T follicular helper cell (primary cell): Measurements from ENCODE around the gene CORO1A.
"Not testable (repeated sequence)": the region's sequence is repeated elsewhere in the genome, so short reads cannot be mapped to it uniquely, and the experiment has no call there.

ENCODE experiments used
- DNase-seq: peaks from one replicate; pipeline ENCODE4 v3.0.0-alpha.2; 2020; ENCODE audit warnings: low read depth

CORO1A gene

GRCh38 chr16:30170145-30170544 lies 13.3 kb upstream of the CORO1A start:
- not testable (repeated sequence) for DNase-seq

DNA sequence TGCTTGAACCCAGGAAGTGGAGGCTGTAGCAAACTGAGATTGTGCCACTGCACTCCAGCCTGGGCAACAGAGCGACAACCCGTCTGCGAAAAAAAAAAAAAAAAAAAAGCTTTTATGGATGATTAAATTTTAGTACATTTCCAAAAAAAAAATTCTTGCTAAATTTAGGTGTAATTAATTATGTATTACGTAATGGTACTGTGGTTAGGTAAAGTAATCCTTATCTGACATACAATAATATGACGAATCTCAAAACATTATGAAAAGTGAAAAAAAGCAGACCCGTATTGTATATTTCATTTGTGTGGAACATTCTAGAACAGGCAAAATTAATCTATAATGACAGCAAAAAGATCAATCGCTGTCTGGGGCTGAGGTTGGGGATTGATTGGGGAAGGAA lies 10.3 kb upstream of the CORO1A start:
- DNase-seq: no peak

- not testable (repeated sequence) for DNase-seq
Measured at GRCh38 chr16:30176876-30177275, 6.5 kb upstream of the CORO1A start.

- DNase-seq: no peak
Measured at GRCh38 chr16:30179195-30179594, 4.2 kb upstream of the CORO1A start.

DNA sequence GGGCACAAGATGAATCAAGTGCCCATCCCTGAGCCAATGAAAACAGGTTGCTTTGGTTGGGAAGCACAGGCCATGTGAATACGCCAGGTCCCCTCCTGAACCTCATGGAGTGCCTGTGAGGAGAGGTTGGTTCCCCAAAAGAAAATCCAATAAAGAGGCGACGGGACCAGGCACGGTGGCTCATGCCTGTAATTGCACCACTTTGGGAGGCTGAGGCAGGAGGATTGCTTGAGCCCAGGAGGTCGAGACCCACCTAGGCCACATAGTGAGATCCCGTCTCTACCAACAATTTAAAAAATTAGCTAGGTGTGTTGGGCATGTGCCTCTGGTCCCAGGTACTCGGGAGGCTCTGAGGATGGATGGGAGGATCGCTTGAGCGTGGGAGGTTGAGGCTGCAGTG lies 3.5 kb upstream of the CORO1A start:
- DNase-seq: no peak

- no peak for DNase-seq
Measured at GRCh38 chr16:30180741-30181140, 2.7 kb upstream of the CORO1A start.

- peak; percentile 53 for DNase-seq
Measured at GRCh38 chr16:30184096-30184890, 891 bp downstream of the CORO1A start.

GRCh38 chr16:30184891-30185682 lies 1.7 kb downstream of the CORO1A start:
- DNase-seq: peak; percentile 4

DNA sequence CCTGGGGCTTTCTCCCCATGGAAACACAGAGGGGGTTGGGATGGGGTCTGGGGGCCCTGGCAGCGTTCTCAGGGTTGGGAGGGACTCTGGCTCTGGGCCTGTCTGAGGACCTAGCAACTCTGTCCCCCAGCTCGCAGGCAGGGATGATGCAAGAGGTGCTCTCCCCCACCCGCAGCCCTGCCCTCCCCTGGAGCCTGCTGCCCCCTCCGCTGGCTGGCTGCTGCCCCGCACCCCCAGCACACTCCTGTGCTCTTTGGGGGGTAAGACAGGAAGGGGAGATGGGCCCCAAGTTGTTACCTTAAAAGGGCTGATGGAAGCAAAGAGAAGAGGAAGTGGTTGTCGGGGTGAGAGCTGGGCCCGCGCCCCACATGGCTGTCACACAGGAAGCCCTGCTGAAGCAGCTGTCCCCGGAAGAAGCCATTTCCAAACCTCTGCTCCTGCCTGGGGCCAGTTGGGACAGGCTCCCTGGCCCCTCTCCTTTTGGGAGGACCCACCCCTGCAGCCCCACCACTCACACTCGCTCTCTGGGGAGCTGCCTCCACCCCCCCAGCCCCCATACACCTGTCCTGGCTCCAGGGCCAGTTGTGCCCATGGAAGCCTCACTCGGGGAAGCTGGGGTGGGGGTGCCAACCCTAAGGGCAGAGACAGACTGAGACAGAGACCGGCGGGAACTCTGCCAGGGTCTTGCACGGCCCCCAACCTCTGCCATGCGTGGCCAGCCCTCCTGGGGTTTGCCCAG lies 2.5 kb downstream of the CORO1A start:
- peak; percentile 70 for DNase-seq

- no peak for DNase-seq
Measured at GRCh38 chr16:30186444-30186781, 3.0 kb downstream of the CORO1A start.

DNA sequence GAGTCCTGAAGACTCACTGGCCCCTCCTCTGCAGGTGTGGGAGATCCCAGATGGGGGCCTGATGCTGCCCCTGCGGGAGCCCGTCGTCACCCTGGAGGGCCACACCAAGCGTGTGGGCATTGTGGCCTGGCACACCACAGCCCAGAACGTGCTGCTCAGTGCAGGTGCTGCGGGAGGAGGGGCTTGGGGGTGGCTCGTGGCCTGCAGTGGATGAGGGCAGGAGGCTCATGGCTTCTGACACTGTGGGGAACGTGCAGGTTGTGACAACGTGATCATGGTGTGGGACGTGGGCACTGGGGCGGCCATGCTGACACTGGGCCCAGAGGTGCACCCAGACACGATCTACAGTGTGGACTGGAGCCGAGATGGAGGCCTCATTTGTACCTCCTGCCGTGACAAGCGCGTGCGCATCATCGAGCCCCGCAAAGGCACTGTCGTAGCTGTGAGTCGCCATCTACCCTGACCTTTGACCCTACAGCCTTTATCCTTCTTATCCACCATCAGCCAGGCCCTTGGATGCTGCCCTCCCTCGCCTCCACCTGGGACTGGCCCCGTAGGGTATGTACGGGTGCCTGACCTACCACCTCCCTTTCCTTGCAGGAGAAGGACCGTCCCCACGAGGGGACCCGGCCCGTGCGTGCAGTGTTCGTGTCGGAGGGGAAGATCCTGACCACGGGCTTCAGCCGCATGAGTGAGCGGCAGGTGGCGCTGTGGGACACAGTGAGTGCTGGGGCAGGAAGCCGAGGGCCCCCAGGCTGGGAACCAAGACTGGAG lies 3.6 kb downstream of the CORO1A start:
- peak; percentile 87 for DNase-seq

GRCh38 chr16:30187556-30187865 lies 4.1 kb downstream of the CORO1A start:
- DNase-seq: no peak

DNA sequence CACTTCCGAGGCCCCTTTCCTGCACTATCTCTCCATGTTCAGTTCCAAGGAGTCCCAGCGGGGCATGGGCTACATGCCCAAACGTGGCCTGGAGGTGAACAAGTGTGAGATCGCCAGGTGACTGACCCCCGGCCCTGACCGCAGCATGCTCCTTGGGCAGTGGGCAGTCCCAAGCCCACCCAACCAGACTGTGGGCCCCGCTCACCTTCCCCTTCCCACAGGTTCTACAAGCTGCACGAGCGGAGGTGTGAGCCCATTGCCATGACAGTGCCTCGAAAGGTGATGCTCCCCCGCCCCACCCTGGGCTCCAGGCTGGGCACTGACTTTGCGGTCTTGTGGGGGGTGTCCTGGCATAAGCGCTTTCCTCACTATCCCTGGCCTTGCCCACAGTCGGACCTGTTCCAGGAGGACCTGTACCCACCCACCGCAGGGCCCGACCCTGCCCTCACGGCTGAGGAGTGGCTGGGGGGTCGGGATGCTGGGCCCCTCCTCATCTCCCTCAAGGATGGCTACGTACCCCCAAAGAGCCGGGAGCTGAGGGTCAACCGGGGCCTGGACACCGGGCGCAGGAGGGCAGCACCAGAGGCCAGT lies 4.7 kb downstream of the CORO1A start:
- no peak for DNase-seq

DNA sequence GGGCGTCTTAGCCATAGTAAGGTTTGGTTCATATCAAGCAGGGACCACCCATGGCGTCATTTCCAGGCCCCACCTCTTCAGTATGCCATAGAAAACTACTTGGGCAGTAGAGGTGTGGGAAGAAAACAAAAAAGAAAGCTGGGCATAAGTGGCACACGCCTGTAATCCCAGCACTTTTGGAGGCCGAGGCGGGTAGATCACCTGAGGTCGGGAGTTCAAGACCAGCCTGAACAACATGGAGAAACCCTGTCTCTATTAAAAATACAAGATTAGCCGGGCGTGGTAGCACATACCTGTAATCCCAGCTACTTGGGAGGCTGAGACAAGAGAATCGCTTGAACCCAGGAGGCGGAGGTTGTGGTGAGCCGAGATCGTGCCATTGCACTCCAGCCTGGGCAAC lies 7.8 kb downstream of the CORO1A start:
- not testable (repeated sequence) for DNase-seq

GRCh38 chr16:30193098-30193497 lies 9.7 kb downstream of the CORO1A start:
- not testable (repeated sequence) for DNase-seq

DNA sequence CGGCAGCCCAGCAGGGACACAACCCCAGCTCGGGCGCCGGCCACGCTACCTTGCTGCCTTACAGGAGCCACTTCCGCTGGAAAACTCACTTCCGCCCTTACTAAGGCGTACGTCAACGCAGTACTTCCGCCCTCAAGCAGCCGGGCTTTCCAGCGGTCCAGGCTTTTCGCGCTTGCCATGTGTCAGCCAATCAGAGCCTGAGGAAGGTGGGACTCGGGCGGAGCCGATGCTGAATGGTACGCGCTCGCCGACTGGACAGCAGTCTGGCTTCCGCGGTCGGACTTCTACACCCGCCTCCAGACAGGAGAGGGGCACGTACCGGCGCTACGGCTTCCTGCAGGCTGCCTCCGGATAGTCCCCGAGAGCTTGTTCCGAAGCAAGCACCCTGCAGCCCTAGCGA lies 10.2 kb downstream of the CORO1A start, which contains the start of the genes BOLA2B and SLX1A:
BOLA2B (minus strand) TSS at position 52 of the 400 bp plus-strand sequence. CDS start 71 bp downstream, outside the sequence.
SLX1A (plus strand) TSS at position 261 of the 400 bp plus-strand sequence. CDS start 210 bp downstream, outside the sequence.
- DNase-seq: not testable (repeated sequence)

DNA sequence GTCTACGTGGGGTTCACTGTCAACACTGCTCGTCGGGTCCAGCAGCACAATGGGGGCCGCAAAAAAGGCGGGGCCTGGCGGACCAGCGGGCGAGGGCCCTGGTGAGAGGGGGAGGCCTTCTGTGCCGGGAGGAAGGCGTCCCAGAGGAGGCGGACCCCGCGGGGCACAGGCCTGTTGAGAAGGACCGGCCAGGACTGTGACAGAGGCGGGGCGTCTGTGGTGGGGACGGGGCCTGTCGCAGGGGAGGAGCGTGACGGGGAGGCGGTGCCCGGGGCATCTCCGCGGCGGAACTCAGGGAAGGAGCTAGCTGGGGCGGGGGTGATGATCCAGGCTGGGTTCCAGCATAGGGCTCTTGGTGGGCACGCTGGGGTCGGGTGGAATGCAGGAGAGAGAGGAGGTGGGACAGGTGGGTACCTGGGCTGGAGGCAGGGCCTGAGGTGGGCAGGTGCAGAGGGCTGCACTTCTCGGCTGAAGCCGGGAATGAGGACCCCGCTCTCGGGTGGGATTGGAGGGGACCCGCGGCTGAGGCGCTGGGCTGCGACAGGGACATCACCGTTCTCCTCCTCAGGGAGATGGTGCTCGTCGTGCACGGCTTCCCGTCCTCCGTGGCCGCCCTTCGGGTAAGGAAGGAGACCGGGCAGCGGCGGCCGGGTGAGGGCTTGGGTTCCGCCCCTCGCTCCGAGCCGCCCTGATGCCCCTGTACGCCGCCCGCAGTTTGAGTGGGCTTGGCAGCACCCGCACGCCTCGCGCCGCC lies 10.9 kb downstream of the CORO1A start:
- DNase-seq: not testable (repeated sequence)

GRCh38 chr16:30197001-30197400 lies 13.6 kb downstream of the CORO1A start:
- not testable (repeated sequence) for DNase-seq

DNA sequence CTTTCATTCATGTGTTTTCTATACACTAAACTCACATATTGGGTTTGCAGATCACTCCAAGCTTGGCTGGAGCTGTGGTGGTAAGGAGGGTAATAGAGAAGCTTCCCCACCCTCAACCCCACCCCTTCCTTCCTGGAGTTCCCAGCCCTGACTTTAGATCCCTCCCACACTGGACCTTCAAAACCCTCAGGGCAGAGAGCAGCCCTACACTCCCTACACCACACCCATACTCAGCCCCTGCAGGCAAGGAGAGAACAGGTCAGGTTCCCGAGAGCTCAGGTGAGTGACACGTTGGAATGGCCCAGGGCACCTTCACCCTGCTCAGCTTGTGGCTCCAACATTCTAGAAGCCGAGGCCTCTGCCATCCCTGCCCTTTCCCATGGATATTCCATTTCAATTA lies 15.6 kb downstream of the CORO1A start, which contains the start of gene SULT1A3:
SULT1A3 (plus strand) TSS at position 207 of the 400 bp plus-strand sequence. CDS start 1,474 bp downstream, outside the sequence.
- not testable (repeated sequence) for DNase-seq
